Measurements from ENCODE around the gene RICTOR.

- no peak for TF ChIP-seq CTCF (IDR thresholded peaks at IDR 0.05; ENCODE audit: low read length)
- TF ChIP-seq EZH2 (IDR thresholded peaks at IDR 0.05; ENCODE audit: borderline replicate concordance, low read length): no peak
Measured at GRCh38 chr5:39062530-39062929, 11.7 kb downstream of the RICTOR start.
